ENCODE data around the gene ICE2. TPM values are rescaled to one million over a fixed set of nuclear protein-coding genes. Genes with fewer than 3 reads are reported as not detected.
"Not testable (repeated sequence)": the region's sequence is repeated elsewhere in the genome, so short reads cannot be mapped to it uniquely, and the experiment has no call there.

ICE2 gene
- total RNA-seq, 2 experiments from 2014 or later: 75.2 to 76.7 TPM

DNA sequence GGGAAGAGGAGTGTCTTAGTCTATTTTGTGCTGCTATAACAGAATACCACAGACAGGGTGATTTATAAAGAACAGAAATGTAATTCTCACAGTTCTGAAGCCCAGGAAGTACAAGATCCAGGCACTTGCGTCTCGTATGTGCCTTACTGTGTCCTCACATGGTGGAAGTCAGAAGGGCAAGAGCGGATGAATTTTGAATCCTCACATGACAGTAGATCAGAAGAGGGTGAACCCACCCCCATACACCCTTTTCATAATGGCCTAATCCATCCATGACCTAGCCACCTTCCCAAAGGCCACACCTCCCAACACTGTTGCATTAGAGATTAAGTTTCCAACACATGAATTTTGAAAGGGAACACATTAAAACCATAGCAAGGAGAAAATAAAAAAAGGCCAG lies 62.5 kb downstream of the ICE2 start:
- no peak for DNase-seq
- CTCF ChIA-PET: no interaction called here
- H3K4me1 Mint-ChIP-seq (ENCODE audit: low read depth): no peaks in the 10 kb centered on the region
- H3K27me3 Mint-ChIP-seq (ENCODE audit: low read depth): no peaks in the 10 kb centered on the region
- H3K36me3 Mint-ChIP-seq (ENCODE audit: low read depth): peaks cover 12% of the 10 kb centered on the region
- H3K27ac Mint-ChIP-seq: no peak overlapping the region
- H3K9me3 Mint-ChIP-seq: no peaks in the 10 kb centered on the region
- H3K4me3 Mint-ChIP-seq: no peak overlapping the region
- intact Hi-C loops (cut with micrococcal nuclease): no loop called here

DNA sequence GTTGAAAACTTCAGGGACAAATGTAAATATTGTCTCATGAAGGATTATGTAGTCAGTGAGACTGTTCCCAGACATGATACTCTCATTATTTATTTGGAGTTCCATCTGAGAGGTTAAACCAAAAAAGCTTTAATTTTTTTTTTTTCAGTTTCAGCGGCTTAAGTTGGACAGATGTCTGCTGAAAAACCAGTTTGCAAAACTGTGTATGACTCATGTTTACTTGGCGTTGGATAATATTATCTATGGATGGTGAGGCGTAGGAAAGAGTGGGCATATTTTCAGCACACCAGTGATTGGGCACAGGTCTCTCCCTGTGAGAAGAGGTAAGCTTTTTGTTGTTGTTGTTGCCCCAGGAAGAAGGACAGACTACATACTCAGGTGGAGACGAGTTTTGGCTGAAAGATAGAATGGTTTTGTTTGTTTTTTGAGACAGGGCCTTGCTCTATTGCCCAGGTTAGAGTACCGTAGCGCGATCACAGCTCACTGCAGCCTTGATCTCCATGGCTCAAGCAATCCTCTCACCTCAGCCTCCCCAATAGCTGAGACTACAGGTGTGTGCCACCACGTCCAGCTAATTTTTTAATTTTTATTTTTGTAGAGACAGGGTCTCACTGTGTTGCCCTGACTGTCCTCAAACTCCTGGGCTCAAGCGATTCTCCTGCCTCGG lies 64.8 kb downstream of the ICE2 start:
- CTCF ChIA-PET: no interaction called here
- no peak for DNase-seq
- intact Hi-C loops (cut with micrococcal nuclease): no loop called here
- H3K4me3 Mint-ChIP-seq: no peak overlapping the region
- peaks cover 2% of the 10 kb centered on the region for H3K36me3 Mint-ChIP-seq (ENCODE audit: low read depth)
- no peaks in the 10 kb centered on the region for H3K27me3 Mint-ChIP-seq (ENCODE audit: low read depth)
- no peaks in the 10 kb centered on the region for H3K4me1 Mint-ChIP-seq (ENCODE audit: low read depth)
- H3K9me3 Mint-ChIP-seq: no peaks in the 10 kb centered on the region
- no peak overlapping the region for H3K27ac Mint-ChIP-seq

DNA sequence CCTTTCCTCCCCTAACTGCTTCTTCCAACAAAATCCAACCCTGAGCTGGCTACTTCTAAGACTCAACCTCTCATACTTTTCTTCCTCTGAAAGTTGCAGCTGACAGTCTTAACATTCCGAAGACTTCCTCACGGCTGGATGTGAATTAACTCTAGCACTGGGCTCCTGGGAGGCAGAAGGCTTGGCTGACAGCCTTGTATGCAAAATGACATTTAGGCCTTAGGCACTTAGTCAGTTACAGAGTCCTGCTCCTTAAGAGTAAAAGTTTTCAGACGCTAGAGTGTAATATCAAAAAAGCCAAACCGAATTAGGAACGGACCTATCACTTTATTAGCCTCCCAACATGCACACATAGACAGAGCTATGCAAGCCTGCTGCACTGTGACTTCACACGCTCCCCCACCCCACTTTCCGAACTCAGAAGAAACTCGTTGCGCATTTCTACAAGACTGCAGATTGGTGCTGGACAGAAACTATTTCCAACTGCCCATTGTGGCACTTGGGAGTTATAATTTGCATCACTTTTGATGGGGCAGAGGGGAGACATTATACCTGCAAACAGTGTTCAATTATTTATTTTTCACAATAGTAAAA lies 65.6 kb downstream of the ICE2 start:
- no peak overlapping the region for H3K4me3 Mint-ChIP-seq
- no peak for DNase-seq
- peaks cover 2% of the 10 kb centered on the region for H3K36me3 Mint-ChIP-seq (ENCODE audit: low read depth)
- peaks cover 5% of the 10 kb centered on the region for H3K4me1 Mint-ChIP-seq (ENCODE audit: low read depth)
- H3K27me3 Mint-ChIP-seq (ENCODE audit: low read depth): no peaks in the 10 kb centered on the region
- intact Hi-C loops (cut with micrococcal nuclease): no loop called here
- no peaks in the 10 kb centered on the region for H3K9me3 Mint-ChIP-seq
- CTCF ChIA-PET: no interaction called here
- H3K27ac Mint-ChIP-seq: no peak overlapping the region

DNA sequence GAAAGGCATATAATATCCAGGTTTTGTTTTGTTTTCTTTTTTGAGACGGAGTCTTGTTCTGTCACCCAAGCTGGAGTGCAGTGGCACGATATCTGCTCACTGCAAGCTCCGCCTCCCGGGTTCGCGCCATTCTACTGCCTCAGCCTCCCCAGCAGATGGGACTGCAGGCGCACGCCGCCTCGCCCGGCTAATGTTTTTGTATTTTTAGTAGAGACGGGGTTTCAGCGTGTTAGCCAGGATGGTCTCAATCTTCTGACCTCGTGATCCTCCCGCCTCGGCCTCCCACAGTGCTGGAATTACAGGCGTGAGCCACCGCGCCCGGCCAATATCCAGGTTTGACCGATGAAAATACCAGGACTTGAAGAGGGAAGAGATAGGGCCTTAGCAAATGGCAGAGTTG lies 66.1 kb downstream of the ICE2 start:
- CTCF ChIA-PET: not testable (repeated sequence)

DNA sequence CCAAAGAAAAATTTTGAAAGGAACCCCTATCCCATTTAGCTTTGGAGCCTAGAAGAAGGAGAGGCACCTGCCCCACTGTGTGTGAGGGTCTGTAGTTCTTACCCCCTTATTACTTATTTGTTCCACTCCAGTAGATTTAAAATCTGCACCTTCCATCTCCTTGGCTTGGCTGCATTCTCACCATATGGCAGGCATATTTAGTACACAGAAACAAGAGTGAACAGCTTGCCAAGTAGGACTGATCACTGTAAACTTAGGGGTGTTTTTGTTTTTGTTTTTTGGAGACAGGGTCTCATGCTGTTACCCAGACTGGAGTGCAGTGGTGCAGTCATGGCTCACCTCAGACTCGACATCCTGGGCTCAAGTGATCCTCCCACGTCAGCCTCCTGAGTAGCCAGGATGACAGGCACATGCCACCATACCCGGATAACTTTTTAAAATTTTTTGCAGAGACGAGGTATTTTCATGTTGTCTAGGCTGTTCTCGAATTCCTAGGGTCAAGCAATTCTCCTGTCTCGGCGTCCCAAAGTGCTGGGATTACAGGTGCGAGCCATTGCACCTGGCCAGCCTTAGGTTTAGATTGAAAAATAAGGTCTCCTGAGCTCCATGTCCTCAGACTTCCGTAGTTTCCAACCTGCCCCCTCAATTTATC lies 67.0 kb downstream of the ICE2 start:
- Mint-ChIP-seq H3K36me3 (ENCODE audit: low read depth) (peaks cover under 1% of the 10 kb centered on the region), H3K27ac (no peak overlapping the region), H3K27me3 (ENCODE audit: low read depth) (no peaks in the 10 kb centered on the region), H3K4me1 (ENCODE audit: low read depth) (peaks cover 12% of the 10 kb centered on the region), H3K9me3 (no peaks in the 10 kb centered on the region), H3K4me3 (no peak overlapping the region)
- no peak for DNase-seq
- CTCF ChIA-PET: no interaction called here
- intact Hi-C loops (cut with micrococcal nuclease): no loop called here

More for the DNA sequence above, 66.1 kb downstream of the ICE2 start:
- H3K4me1 Mint-ChIP-seq (ENCODE audit: low read depth); H3K27ac Mint-ChIP-seq; intact Hi-C loops (cut with micrococcal nuclease); H3K9me3 Mint-ChIP-seq; DNase-seq; H3K4me3 Mint-ChIP-seq; H3K36me3 Mint-ChIP-seq (ENCODE audit: low read depth); H3K27me3 Mint-ChIP-seq (ENCODE audit: low read depth): not testable (repeated sequence)

DNA sequence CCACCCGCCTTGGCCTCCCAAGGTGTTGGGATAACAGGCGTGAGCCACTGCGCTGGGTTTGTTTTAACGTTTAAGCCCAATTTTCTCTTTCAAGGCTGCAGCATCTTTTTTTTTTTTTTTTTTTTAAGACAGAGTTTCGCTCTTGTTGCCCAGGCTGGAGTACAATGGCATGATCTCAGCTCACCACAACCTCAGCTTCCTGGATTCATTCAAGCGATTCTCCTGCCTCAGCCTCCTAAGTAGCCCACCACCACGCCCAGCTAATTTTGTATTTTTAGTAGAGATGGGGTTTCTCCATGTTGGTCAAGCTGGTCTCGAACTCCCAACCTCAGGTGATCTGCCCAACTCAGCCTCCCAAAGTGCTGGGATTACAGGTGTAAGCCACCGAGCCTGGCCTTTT lies 68.6 kb downstream of the ICE2 start:
- CTCF ChIA-PET; H3K36me3 Mint-ChIP-seq (ENCODE audit: low read depth); DNase-seq; H3K27ac Mint-ChIP-seq; intact Hi-C loops (cut with micrococcal nuclease); H3K9me3 Mint-ChIP-seq; H3K4me3 Mint-ChIP-seq; H3K27me3 Mint-ChIP-seq (ENCODE audit: low read depth): not testable (repeated sequence)
- H3K4me1 Mint-ChIP-seq (ENCODE audit: low read depth): peaks cover 12% of the 10 kb centered on the region

DNA sequence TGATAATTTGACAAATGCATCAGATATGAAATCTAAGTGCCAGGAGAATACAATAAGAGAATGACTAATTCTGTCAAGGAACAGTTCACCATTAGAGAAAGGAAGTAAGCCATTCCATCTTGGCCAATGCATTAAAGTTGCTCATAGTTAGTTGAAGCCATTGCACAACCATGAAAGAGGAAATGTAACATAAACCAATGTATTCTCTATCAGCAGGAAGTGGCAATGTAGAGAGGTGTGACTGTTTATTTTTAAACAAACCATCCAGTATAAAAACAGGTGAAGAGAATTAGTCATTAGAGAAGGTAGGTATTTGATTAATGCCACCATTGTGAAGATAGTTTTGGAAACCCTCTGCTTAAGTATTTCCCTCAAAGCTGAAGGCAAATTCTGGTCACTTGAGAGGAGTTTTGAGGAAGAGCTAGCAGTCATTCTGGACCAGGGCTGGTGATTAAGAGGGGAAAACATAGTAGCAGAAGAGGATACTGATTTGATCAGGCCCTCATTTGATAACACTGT lies 70.4 kb downstream of the ICE2 start:
- CTCF ChIA-PET: no interaction called here
- peak overlapping the region; percentile 27 for H3K27ac Mint-ChIP-seq
- DNase-seq: no peak
- no peak overlapping the region for H3K4me3 Mint-ChIP-seq
- H3K4me1 Mint-ChIP-seq (ENCODE audit: low read depth): peaks cover 12% of the 10 kb centered on the region
- H3K36me3 Mint-ChIP-seq (ENCODE audit: low read depth): no peaks in the 10 kb centered on the region
- H3K27me3 Mint-ChIP-seq (ENCODE audit: low read depth): no peaks in the 10 kb centered on the region
- intact Hi-C loops (cut with micrococcal nuclease): no loop called here
- H3K9me3 Mint-ChIP-seq: no peaks in the 10 kb centered on the region

DNA sequence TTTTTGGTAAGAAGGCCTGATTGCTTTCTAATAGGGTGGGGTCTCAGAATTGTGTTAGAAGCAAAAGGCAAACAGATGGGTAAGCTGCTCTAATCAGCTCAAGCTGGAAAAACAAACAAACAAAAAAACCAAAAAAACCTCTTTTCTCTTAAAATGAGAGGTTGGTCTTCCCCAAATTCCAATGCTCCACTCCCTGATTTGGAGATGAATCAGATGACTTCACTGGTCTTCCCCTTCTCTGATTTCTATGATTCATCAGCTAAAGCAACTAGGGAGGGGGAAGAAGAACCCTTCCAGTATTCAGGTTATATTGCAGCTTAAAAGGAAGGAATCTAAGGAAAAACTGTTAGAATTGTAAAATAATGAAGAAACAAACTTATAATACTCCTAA lies 71.5 kb downstream of the ICE2 start:
- CTCF ChIA-PET: no interaction called here
- no peak for DNase-seq
- Mint-ChIP-seq H3K36me3 (ENCODE audit: low read depth) (no peaks in the 10 kb centered on the region), H3K4me1 (ENCODE audit: low read depth) (peaks cover 12% of the 10 kb centered on the region), H3K4me3 (no peak overlapping the region), H3K27me3 (ENCODE audit: low read depth) (no peaks in the 10 kb centered on the region), H3K9me3 (no peaks in the 10 kb centered on the region), H3K27ac (no peak overlapping the region)
- intact Hi-C loops (cut with micrococcal nuclease): no loop called here

DNA sequence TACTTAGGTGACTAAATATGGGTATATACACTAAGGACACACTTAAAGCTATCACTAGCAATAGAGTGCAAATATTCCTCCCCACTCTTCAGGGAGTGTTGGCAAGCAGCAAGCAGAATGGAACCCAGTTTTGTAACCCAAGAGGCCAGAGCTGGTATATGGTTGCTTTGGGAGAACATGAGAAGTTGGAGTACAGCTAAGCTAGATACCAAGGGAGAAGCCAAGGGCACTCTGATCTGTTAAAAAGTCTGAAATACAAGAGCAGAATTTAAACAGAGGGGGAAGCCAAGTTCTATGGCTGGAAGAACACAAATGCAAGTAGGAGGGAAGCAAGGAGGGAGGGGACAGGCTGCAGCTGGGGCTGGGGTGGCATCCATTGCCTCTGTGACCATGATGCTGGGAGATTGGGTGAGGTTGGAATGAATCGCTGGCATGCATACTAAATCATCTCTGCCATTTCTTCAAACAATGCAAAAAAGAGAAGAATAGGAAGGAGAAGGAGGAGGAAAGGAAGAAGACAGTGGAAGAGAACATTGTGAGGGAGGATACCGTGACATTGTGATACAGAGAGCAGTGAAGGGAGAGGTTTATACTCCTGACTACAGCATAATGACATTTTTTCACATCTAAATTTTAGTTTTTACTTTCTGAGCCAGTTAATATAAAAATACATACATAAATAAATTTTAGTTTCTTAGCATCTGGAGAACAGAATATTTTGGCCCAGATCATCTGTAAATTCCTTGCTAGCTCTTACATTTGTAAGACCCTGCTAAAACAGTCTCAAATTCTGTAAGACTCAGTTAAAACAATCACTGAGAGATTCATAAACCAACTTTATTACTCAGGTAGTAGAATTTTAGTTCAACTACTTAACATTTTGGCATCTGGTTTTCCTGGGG lies 72.2 kb downstream of the ICE2 start:
- Mint-ChIP-seq H3K4me3 (no peak overlapping the region), H3K9me3 (no peaks in the 10 kb centered on the region), H3K27me3 (ENCODE audit: low read depth) (no peaks in the 10 kb centered on the region), H3K36me3 (ENCODE audit: low read depth) (no peaks in the 10 kb centered on the region), H3K27ac (no peak overlapping the region), H3K4me1 (ENCODE audit: low read depth) (peaks cover 12% of the 10 kb centered on the region)
- intact Hi-C loops (cut with micrococcal nuclease): no loop called here
- DNase-seq: no peak
- CTCF ChIA-PET: interaction anchor here (1.7 kb wide), 1 partner anchor 526 kb away, joined by 4 read pairs; no protein-coding TSS in a partner anchor

DNA sequence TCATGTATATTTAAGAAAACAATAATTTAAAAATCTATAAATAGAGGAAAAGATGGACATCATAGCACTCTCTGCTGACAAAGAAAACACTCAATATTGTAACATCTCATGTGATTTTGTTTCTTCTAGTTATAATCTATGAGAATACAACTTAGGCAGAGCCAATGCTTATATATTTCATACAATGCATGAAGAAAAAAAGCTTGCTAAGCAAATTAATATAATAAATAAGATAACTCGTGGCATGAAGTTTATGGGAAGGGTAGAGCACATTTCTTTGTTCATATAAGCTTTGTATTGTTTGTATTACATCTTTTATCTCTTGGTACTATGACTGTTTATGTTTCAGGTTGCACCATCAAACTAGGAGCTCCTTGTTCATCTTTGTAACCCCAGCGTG lies 73.5 kb downstream of the ICE2 start:
- H3K27me3 Mint-ChIP-seq (ENCODE audit: low read depth): no peaks in the 10 kb centered on the region
- H3K36me3 Mint-ChIP-seq (ENCODE audit: low read depth): no peaks in the 10 kb centered on the region
- H3K4me1 Mint-ChIP-seq (ENCODE audit: low read depth): peaks cover 12% of the 10 kb centered on the region
- DNase-seq: no peak
- H3K27ac Mint-ChIP-seq: no peak overlapping the region
- intact Hi-C loops (cut with micrococcal nuclease): no loop called here
- no peaks in the 10 kb centered on the region for H3K9me3 Mint-ChIP-seq
- CTCF ChIA-PET: interaction anchor here (0.6 to 1.7 kb wide), 3 partner anchors 46 to 527 kb away, joined by 3 to 4 read pairs (median 4); no protein-coding TSS in a partner anchor
- H3K4me3 Mint-ChIP-seq: no peak overlapping the region

DNA sequence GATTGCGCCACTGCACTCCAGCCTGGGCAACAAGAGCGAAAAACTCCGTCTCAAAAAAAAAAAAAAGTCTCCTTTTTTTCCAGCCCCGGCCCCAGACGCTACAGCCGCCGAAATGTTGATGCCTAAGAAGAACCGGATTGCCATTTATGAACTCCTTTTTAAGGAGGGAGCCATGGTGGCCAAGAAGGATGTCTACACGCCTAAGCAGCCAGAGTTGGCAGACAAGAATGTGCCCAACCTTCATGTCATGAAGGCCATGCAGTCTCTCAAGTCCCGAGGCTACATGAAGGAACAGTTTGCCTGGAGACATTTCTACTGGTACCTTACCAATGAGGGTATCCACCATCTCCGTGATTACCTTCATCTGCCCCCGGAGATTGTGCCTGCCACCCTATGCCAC lies 74.6 kb downstream of the ICE2 start:
- H3K9me3 Mint-ChIP-seq; H3K27ac Mint-ChIP-seq; H3K36me3 Mint-ChIP-seq (ENCODE audit: low read depth); H3K27me3 Mint-ChIP-seq (ENCODE audit: low read depth); H3K4me3 Mint-ChIP-seq; intact Hi-C loops (cut with micrococcal nuclease); DNase-seq: not testable (repeated sequence)
- peaks cover 13% of the 10 kb centered on the region for H3K4me1 Mint-ChIP-seq (ENCODE audit: low read depth)
- CTCF ChIA-PET: interaction anchor here (0.7 kb wide), 1 partner anchor 558 kb away, joined by 3 read pairs; no protein-coding TSS in a partner anchor

DNA sequence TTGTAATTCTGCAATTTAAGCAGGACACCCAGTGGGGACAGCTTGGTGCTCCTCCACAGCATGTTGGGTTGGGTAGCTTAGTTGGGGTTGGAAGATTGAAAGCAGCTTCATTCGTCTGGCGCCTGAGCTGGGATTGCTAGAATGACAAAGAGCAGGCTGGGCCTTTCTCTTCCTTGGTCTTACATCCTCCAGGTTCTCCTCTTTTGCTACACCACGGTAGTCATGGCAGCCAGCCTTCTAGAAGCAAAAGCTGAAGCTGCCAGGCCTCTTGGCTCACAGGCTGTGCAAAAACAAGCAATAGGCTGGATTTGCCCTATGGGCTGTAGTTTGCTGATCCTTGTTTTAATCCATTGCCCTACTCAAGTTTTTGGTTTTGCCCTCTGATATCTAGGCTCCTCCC lies 78.0 kb downstream of the ICE2 start:
- Mint-ChIP-seq H3K4me3 (no peak overlapping the region), H3K27ac (no peak overlapping the region), H3K4me1 (ENCODE audit: low read depth) (peaks cover 21% of the 10 kb centered on the region), H3K27me3 (ENCODE audit: low read depth) (no peaks in the 10 kb centered on the region), H3K36me3 (ENCODE audit: low read depth) (no peaks in the 10 kb centered on the region), H3K9me3 (no peaks in the 10 kb centered on the region)
- intact Hi-C loops (cut with micrococcal nuclease): no loop called here
- DNase-seq: no peak
- CTCF ChIA-PET: interaction anchor here (1.6 kb wide), 1 partner anchor 42 kb away, joined by 5 read pairs; no protein-coding TSS in a partner anchor
